Gastrocnemius medialis (tissue), 4 donors: ENCODE data around the gene TSPAN11.

Experiments
- CTCF ChIP-seq, 5 experiments: fragments of 450-650 bp in 3 of 5; fragments of 200-600 bp in 2 of 5; sonication (generic) in 2 of 5; IDR thresholded peaks in 4 of 5; conservative IDR thresholded peaks in 1 of 5; 1 replicate in 4 of 5; 2 replicates in 1 of 5; pipeline ENCODE4 v1.5.1; 2016 to 2019; ENCODE audit warnings: antibody characterized with exemption in 5 of 5, mild to moderate bottlenecking in 3 of 5, moderate library complexity in 3 of 5
- POLR2A ChIP-seq, 2 donors: fragments of 450-650 bp; IDR thresholded peaks; one replicate each; pipeline ENCODE4 v1.6.1; 2017; ENCODE audit warnings: antibody characterized with exemption in 2 of 2, mild to moderate bottlenecking in 2 of 2, moderate library complexity in 2 of 2

GRCh38 chr12:30955214-30955613 is 28.7 kb downstream of the TSPAN11 start:
- TF ChIP-seq CTCF (IDR thresholded peaks at IDR 0.05 in 4 of 5, conservative IDR thresholded peaks at IDR 0.05 in 1 of 5) (no peak), POLR2A (IDR thresholded peaks at IDR 0.05) (no peak)
